GM10266 (cell line): ENCODE data around the gene TAF6L.

Source experiments
- DNase-seq: peaks from one replicate; pipeline ENCODE4 v3.0.0; 2012; ENCODE audit errors: extremely low spot score
- TF ChIP-seq, protein P1 (sequence below): IDR thresholded peaks from 2 replicates; pipeline ENCODE4 v1.5.1; 2012; ENCODE audit warnings: mild to moderate bottlenecking, low read depth; ENCODE audit not compliant: control insufficient read depth, insufficient read depth; ENCODE audit errors: missing control alignments

The TAF6L gene

DNA sequence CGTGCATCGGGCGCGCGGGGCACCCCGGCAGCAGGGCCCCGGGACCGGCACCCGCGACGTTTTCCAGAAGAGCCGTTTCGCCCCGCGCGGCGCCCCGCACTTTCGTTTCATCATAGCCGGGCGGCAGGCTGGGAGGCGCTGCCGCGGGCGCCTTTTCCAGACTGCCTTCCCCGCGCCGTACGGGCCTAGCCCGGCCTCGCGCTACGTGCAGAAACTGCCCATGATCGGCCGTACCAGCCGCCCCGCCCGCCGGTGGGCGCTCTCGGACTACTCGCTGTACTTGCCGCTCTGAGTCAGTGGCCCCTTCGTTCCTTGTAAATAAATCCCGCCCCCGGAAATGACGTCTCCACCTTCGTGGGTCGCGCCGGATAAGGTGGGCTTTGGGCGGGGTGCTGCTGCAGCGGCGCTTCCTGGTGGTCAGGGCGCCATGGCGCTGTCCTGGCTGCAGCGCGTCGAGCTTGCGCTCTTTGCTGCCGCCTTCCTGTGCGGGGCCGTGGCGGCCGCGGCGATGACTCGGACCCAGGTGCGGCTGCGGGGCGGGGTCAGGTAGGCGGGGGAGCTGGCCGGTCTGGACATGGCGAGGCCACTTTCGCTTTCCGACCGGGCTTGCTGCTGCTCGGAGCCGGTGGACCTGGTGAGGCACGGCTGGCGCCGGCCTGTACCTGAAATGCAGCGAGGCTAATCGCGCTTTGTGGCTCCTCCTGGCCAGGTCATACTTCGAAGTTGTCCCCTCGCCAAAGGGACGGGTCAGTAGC, 16.0 kb downstream of the TAF6L start, which contains the start of gene TMEM179B:
Gene TMEM179B, plus strand, starts transcription at position 398 of the 755 bp plus-strand sequence. Its CDS starts 30 bp downstream, at position 428.
- TF ChIP-seq, protein P1, sequence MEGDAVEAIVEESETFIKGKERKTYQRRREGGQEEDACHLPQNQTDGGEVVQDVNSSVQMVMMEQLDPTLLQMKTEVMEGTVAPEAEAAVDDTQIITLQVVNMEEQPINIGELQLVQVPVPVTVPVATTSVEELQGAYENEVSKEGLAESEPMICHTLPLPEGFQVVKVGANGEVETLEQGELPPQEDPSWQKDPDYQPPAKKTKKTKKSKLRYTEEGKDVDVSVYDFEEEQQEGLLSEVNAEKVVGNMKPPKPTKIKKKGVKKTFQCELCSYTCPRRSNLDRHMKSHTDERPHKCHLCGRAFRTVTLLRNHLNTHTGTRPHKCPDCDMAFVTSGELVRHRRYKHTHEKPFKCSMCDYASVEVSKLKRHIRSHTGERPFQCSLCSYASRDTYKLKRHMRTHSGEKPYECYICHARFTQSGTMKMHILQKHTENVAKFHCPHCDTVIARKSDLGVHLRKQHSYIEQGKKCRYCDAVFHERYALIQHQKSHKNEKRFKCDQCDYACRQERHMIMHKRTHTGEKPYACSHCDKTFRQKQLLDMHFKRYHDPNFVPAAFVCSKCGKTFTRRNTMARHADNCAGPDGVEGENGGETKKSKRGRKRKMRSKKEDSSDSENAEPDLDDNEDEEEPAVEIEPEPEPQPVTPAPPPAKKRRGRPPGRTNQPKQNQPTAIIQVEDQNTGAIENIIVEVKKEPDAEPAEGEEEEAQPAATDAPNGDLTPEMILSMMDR = peak; percentile 79

DNA sequence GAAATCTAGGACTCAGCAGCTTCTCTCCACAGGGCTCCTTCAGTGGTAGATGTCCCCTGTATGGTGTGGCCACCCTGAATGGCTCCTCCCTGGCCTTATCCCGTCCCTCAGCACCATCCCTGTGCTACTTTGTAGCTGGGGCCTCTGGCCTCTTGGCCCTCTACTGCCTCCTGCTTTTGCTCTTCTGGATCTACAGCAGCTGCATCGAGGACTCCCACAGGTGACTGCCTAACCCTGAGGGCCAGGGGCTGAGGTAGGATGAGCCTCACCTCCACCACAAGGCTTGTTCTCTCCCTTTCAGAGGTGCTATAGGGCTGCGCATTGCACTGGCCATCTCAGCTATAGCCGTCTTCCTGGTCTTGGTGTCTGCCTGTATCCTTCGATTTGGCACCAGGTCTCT, 17.8 kb downstream of the TAF6L start:
- no peak for DNase-seq
- TF ChIP-seq, protein P1 = no peak

More for the DNA sequence above, 16.0 kb downstream of the TAF6L start, which contains the start of gene TMEM179B:
- DNase-seq = peak; percentile 98

DNA sequence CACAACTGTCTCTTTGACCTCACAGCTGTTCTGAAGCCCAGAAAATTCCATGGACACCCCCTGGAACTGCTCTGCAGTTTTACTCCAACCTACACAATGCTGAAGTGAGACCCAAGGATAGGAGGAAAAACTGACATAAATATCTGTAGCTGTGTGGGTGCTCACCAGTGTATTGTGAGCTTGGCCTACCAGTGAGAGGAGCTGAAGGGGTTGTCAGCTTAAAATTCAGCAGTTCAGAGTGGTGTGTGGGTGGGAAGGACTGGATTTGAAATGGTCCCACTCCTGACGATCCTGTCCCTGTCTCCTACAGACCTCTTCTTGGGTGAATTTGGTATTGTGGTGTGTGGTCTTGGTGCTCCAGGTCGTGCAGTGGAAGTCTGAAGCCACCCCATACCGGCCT, 18.4 kb downstream of the TAF6L start:
- TF ChIP-seq, protein P1 = no peak
- no peak for DNase-seq

DNA sequence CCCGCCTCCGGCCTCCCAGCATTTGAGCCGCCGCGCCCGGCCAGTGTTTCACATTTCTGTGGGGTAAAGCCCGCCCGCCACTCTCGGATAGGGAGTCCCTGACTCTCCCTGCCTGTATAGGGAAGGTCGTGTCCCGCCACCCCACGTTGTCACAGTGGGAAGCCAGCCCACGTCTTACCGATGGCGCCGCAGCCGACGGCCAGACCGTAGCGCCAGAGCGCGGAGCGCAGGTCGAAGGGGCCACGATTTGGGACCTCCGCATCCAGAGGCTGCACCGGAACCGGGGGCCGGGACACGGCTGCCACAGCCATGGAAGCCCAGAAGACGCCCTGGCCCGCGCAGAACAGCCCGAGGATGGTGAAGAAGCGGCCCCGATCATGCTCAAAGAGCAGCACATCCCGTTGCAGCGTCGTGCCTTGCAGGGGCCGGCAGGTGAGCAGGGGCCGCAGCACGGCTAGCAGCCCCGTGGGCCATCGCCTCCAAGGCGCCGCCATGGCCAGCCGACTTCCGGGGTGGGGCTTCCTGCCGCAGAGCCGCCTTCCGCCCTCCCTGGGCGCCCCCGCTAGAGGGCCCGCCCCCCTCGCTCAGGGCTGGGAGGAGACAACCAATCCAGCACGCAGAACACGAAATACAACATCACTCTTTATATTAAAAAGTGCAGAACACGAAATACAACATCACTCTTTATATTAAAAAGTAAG, 20.5 kb downstream of the TAF6L start, which contains the start of gene TMEM223:
Gene TMEM223, minus strand, starts transcription at position 506 of the 701 bp plus-strand sequence. Its CDS starts 12 bp downstream, at position 494.
- TF ChIP-seq, protein P1 = peak; percentile 20

DNA sequence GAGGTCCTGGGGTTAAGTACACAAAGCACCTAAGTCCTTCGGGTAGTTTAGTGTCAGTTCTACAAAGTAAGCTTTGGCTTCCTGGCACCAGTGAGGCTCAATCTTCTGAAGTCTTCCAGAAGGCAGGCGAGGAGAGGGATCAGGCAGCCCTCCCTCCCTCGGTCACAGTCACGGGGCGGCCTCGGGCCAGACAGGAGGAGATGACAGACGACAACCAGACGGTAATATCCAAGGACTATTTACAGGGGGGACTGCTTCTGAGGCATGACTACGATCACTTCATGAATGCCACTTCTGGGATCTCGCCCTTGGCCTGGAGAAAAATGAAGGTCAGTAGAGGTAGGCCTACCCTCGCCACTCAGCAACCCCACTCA, 21.0 kb downstream of the TAF6L start:
- no peak for DNase-seq
- TF ChIP-seq, protein P1 = no peak

More for the DNA sequence above, 20.5 kb downstream of the TAF6L start, which contains the start of gene TMEM223:
- DNase-seq = peak; percentile 92

DNA sequence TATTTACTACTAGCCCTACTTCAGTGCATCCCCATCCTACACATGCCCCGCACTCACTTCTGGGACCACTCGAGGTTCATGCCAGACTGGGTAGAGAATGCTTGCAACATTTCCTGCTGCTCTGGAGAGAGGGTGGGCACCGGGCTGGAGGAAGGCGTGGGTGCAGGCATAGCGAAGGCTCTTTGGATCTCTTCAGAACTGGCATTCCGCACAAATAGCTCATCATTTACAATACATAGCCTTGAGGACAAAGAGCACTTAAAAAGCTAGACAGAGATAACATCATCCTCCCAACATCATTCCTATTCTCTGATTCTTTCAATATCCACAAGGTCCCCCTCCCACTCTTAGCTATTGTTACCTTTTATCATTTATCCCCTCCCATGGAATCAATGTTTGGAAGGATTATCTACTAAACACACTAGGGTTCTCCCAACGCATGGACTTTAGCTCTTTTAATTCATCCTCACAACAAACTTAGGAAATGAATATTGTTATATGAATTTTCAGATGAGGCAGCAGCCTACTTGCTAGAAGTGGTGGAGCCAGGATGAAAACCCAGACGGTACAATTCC, 23.1 kb downstream of the TAF6L start:
- DNase-seq = no peak
- TF ChIP-seq, protein P1 = no peak

DNA sequence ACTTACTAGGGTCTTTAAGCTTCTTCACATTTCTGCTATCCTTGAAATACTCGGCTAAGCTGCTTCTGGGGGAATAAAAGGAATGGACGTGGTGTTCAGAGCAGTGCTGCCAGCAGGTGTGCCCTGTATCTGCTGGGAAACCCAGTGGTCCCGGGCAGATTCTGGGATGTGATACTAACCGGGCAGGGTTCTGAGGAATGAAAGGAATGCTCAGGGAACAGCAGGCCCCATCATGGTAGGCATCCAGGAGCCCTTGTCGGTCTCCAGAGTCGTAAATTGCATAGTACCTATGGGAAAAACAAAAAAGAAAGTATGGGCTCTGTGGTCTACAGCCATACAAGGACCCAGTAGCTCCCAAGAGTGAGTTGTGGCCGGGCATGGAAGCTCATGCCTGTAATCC, 25.1 kb downstream of the TAF6L start:
- TF ChIP-seq, protein P1 = no peak
- no peak for DNase-seq
